ENCODE measurements around the gene NECAP2.

DNA sequence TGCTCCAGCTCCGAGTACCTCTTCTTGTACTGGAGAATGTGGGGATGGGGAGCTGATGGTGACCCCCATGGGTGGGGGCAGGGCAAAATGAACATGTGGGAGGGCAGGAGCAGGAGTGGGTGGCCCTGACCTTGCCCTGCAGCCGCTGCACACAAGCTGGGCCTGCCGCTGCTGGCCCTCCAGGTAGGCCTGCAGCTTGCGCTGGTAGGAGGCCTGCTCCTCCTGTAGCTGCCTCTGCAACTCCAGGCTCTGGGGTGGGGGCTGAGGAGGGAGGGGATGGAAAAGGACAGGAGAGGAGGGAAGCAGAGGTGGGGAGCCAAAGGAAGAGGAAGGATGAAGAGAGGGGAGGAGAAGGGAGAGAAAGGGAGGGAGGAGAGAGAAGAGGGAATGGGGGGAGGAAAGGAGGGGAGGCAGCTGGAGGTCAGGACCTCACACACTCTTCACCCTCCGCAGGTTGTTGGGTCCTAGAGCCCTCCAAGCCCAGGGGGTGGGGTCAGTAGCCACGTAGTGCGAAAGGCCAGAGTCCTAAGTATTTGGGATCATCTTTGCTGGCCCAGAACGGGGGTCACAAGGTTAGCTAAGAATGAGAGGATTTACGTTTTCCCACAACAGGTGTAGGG is 50.6 kb downstream of the NECAP2 start:
- TF ChIP-seq TCF12 (IDR thresholded peaks at IDR 0.05) (no peak), EZH2phosphoT487 (IDR thresholded peaks at IDR 0.05; ENCODE audit: borderline replicate concordance, low read depth) (no peak)

All from SK-N-SH (cell line).